HepG2 (cell line): ENCODE measurements around the gene RPS23.

Experiments
- GRHL1 ChIP-seq: sonication (generic); formaldehyde crosslinking; conservative IDR thresholded peaks from 2 replicates; pipeline ENCODE4 v1.8.0; 2022; ENCODE audit warnings: missing genetic modification reagents
- IRF2 ChIP-seq: IDR thresholded peaks from 2 replicates; pipeline ENCODE4 v1.6.1; 2018; ENCODE audit warnings: missing genetic modification reagents, missing compliant biosample characterization
- JUNB ChIP-seq: sonication (generic); formaldehyde crosslinking; IDR thresholded peaks from 2 replicates; pipeline ENCODE4 v1.8.0; 2022; ENCODE audit warnings: missing genetic modification reagents, mild to moderate bottlenecking, borderline replicate concordance
- PATZ1 ChIP-seq: sonication (generic); formaldehyde crosslinking; IDR thresholded peaks from 2 replicates; pipeline ENCODE4 v1.4.0; 2020; ENCODE audit warnings: missing genetic modification reagents
- RAD51 ChIP-seq: fragments of 450-650 bp; IDR thresholded peaks from 2 replicates; pipeline ENCODE4 v1.6.1; 2016; ENCODE audit warnings: borderline replicate concordance
- ZNF264 ChIP-seq: sonication (generic); formaldehyde crosslinking; IDR thresholded peaks from 2 replicates; pipeline ENCODE4 v1.4.0; 2020; ENCODE audit warnings: missing genetic modification reagents

GRCh38 chr5:82312373-82312856, 34.3 kb upstream of the RPS23 start:
- TF ChIP-seq IRF2 (no peak), ZNF264 (CRISPR knock-in tag) (no peak), JUNB (no peak), RAD51 (no peak), PATZ1 (no peak), GRHL1 (no peak)
